HEK293T (cell line): ENCODE results near the gene HSP90AB1.

ENCODE experiments used
- BHLHE40 ChIP-seq: fragments of 450-650 bp; IDR thresholded peaks from 2 replicates; pipeline ENCODE4 v1.6.1; 2016; ENCODE audit warnings: mild to moderate bottlenecking, moderate library complexity, borderline replicate concordance
- HDGF ChIP-seq: fragments of 450-650 bp; IDR thresholded peaks from 2 replicates; pipeline ENCODE4 v1.6.1; 2017; ENCODE audit warnings: antibody characterized with exemption, borderline replicate concordance
- L3MBTL2 ChIP-seq: fragments of 450-650 bp; conservative IDR thresholded peaks from 2 replicates; pipeline ENCODE4 v1.6.1; 2016; ENCODE audit warnings: mild to moderate bottlenecking
- TARDBP ChIP-seq: fragments of 450-650 bp; IDR thresholded peaks from 2 replicates; pipeline ENCODE4 v1.6.1; 2016

GRCh38 chr6:44260011-44260410, 13.1 kb downstream of the HSP90AB1 start:
- TF ChIP-seq L3MBTL2 (no peak), HDGF (no peak), BHLHE40 (no peak), TARDBP (no peak)
